ENCODE results near the gene ASIP. TPM values are rescaled to one million over a fixed set of nuclear protein-coding genes. Genes with fewer than 3 reads are reported as not detected.
"Not testable (repeated sequence)": the region's sequence is repeated elsewhere in the genome, so short reads cannot be mapped to it uniquely, and the experiment has no call there.

The ASIP gene
- total RNA-seq, 1 donor, result not detected

DNA sequence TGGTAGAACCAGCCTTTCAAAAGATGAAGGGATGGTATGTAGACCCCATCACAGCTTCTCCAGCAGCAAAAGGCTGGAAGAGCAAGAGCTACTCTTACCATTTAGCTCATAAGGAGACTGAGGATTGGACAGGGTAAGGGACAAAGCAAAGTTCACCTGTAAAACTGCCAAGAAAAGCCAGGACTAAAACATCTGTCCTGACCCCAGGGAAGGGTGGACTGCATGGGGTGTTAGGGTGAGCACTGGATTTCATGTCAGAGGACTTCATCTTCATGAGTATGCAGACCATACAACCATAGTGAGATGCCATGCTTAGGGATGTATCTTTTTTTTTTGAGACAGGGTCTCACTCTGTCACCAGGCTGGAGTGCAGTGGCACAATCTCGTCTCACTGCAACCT lies 42.6 kb downstream of the ASIP start:
- no peak overlapping the region for H3K4me3 ChIP-seq (ENCODE audit: low read depth, low read length)
- no peak for DNase-seq (ENCODE audit: low read depth)
- TF ChIP-seq, protein P1, sequence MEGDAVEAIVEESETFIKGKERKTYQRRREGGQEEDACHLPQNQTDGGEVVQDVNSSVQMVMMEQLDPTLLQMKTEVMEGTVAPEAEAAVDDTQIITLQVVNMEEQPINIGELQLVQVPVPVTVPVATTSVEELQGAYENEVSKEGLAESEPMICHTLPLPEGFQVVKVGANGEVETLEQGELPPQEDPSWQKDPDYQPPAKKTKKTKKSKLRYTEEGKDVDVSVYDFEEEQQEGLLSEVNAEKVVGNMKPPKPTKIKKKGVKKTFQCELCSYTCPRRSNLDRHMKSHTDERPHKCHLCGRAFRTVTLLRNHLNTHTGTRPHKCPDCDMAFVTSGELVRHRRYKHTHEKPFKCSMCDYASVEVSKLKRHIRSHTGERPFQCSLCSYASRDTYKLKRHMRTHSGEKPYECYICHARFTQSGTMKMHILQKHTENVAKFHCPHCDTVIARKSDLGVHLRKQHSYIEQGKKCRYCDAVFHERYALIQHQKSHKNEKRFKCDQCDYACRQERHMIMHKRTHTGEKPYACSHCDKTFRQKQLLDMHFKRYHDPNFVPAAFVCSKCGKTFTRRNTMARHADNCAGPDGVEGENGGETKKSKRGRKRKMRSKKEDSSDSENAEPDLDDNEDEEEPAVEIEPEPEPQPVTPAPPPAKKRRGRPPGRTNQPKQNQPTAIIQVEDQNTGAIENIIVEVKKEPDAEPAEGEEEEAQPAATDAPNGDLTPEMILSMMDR (IDR thresholded peaks at IDR 0.05; ENCODE audit: insufficient read depth, low read depth, low read length), result no peak

DNA sequence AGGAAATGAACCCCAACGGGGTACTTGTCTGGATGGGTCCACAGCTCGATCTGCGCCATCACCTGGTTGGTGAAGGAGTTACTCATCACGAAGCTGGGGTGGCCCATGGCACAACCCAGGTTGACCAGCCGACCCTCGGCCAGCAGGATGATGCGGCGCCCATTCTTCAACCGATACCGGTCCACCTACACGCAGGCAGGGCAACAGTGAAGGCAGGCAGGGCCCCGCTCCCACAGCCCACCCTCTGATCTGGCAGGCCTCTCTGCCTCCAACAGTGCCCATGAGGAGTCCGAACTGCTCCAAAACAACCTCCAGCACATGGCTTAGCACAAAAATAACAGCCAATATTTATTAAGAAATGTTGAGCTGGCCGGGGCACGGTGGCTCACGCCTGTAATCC lies 44.2 kb downstream of the ASIP start:
- no peak for DNase-seq (ENCODE audit: low read depth)
- TF ChIP-seq, protein P1 (IDR thresholded peaks at IDR 0.05; ENCODE audit: insufficient read depth, low read depth, low read length), result no peak
- no peak overlapping the region for H3K4me3 ChIP-seq (ENCODE audit: low read depth, low read length)

DNA sequence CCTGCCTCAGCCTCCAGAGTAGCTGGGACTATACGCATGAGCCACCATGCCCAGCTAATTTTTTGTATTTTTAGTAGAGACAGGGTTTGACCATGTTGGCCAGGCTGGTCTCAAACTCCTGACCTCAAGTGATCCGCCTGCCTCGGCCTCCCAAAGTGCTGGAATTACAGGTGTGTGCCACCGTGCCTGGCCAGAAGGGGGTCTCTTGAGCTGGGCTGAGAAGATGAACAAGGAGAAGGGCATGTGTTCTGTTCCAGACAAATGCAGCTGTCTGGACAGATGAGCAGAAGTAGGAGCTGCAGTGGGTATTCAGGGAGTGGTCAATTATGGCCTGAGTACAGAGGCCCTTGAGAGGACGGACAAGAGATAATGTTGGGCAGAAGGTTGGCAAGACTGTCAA lies 46.3 kb downstream of the ASIP start:
- not testable (repeated sequence) for DNase-seq (ENCODE audit: low read depth); H3K4me3 ChIP-seq (ENCODE audit: low read depth, low read length)

DNA sequence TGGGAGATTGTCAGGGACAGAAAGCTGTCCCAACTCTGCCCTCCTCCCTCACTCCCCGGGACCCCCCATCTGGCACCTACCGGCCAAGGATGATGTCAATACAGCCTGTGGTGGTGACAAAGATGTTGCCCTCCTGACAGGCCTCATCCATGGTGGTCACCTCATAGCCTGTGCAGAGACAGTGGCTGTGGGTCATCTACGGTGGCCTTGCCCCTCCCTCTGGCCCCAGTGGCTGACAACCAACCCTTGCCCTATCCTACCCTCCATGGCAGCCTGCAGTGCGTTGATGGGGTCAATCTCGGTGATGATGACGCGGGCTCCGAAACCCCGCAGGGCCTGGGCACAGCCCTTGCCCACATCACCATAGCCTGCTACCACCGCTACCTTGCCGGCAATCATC lies 49.2 kb downstream of the ASIP start:
- TF ChIP-seq, protein P1 (IDR thresholded peaks at IDR 0.05; ENCODE audit: insufficient read depth, low read depth, low read length), result no peak
- H3K4me3 ChIP-seq (ENCODE audit: low read depth, low read length), result no peak overlapping the region
- DNase-seq (ENCODE audit: low read depth), result no peak

DNA sequence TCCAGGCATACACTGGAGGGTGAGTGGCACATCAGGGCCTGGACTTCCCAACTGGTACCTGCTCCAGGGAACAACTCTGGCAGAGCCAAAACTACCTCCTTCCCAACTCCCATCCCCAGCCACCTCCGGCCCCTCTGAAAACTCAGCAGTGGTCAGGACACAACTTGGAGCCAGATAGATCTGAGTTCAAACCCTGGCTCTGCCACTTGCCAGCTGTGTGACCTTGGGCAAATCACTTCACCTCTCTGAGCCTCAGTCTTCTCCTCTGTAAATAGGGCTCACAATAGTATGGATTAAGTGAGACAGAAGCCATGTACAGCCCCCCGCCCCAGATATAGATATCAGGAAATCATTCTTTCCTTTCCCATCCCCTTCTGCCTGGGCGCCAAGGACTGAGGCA lies 51.3 kb downstream of the ASIP start:
- TF ChIP-seq, protein P1 (IDR thresholded peaks at IDR 0.05; ENCODE audit: insufficient read depth, low read depth, low read length), result no peak
- no peak overlapping the region for H3K4me3 ChIP-seq (ENCODE audit: low read depth, low read length)
- no peak for DNase-seq (ENCODE audit: low read depth)

DNA sequence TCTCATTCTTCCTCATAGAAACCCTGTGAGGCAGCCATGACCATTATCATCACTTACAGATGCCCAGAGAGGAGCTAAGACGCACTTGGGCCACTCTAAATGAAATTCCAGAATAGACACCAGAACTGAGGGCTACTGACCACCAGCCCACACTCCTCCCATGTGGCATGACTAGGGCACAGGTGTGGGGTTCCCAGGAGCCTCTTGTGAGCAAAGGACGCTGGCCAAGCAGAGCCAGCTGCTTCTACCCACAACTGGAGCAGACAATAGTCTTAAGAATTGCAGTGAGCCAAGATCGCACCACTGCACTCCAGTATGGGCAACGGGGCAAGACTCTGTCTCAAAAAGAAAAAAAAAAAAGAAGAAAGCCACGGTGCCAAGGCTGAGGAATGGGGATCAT lies 51.9 kb downstream of the ASIP start:
- no peak for DNase-seq (ENCODE audit: low read depth)
- TF ChIP-seq, protein P1 (IDR thresholded peaks at IDR 0.05; ENCODE audit: insufficient read depth, low read depth, low read length), result no peak
- no peak overlapping the region for H3K4me3 ChIP-seq (ENCODE audit: low read depth, low read length)

DNA sequence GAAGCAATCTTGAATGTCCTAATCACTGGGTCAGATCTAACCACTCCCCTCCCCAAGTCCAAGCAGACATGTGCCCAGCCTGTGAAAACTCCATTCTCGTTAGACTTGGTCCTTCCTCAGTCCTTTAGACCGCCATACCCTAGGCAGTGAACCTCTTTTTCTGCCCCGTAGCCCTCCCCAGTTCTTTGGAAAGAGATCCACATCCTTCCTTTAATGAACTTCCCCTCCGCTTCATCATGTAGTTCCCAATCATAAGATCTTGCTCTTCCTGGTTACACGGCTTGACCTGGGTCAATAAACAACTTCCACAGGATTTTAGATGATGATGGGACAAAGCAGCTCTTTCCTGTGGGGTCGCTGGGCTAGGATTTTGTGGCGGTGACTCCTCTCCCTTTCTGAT lies 52.4 kb downstream of the ASIP start:
- no peak for DNase-seq (ENCODE audit: low read depth)
- TF ChIP-seq, protein P1 (IDR thresholded peaks at IDR 0.05; ENCODE audit: insufficient read depth, low read depth, low read length), result no peak
- H3K4me3 ChIP-seq (ENCODE audit: low read depth, low read length), result no peak overlapping the region
